ENCODE results near the gene HRH4.
A peak's percentile ranks its signal among the peaks of the same experiment; 100 is the strongest.

Gene HRH4

DNA sequence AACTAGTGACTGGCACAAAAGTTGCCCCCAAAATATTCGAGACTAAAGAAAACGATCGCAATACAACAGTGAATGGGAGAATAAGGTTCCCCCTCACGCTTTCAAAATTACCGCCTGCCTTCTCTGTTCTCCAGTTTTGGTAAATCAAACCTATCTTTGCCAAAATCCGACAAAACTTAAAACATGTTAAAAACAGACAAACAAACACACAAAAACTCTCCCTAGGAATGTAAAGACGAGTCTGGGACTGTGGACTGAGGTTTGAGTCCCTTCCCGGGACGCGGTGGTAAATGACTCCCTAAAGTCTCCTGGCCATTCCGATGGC lies 34.4 kb upstream of the HRH4 start:
- TF ChIP-seq, protein P1, sequence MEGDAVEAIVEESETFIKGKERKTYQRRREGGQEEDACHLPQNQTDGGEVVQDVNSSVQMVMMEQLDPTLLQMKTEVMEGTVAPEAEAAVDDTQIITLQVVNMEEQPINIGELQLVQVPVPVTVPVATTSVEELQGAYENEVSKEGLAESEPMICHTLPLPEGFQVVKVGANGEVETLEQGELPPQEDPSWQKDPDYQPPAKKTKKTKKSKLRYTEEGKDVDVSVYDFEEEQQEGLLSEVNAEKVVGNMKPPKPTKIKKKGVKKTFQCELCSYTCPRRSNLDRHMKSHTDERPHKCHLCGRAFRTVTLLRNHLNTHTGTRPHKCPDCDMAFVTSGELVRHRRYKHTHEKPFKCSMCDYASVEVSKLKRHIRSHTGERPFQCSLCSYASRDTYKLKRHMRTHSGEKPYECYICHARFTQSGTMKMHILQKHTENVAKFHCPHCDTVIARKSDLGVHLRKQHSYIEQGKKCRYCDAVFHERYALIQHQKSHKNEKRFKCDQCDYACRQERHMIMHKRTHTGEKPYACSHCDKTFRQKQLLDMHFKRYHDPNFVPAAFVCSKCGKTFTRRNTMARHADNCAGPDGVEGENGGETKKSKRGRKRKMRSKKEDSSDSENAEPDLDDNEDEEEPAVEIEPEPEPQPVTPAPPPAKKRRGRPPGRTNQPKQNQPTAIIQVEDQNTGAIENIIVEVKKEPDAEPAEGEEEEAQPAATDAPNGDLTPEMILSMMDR (IDR thresholded peaks at IDR 0.05; ENCODE audit: borderline replicate concordance, control extremely low read depth, extremely low read depth, insufficient read depth, missing control alignments), result no peak

DNA sequence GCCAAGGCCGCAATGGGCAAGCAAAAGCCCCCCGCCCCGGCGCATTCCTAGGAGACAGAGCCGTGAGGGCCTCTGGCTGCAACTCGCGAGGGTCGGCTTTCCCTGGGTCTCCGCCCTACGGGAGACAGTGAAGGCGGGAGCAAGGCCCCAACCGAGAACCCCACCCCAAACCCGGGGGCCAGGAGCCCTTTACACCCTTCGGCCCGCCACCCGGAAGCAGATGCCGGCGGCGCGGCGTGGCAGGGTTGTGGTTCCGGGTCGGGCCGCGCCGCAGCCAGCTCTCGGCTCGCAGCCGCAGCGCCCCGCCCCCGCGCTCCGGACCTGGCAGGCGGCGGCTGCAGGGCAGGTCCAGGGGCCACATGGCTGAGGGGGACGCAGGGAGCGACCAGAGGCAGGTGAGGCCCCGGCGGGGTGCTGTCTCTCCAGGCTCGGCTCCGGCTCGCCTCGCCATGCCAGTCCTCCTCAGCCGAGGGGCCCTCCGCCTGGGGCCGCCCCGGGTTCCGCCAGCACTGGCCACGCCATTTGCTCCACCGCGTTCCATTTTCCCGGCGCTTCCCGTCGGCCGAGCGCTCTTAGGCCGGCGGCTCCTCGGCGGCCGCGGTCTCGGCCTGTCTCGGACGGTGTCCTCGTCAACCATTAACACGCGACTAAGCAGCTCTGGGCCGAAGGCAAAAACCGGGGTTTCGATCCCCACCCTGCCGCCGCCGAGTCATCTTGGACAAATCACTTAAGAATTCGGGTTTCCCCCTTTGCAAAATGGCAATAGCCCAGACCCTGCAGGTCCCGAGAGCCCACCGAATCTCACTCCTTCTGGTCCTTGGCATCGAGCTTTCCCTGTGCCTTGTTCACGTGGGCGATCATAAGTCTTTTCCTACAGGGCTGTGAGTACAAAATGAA lies 33.8 kb upstream of the HRH4 start, which contains the start of gene IMPACT:
Gene IMPACT (plus strand): TSS at position 273 of the 897 bp plus-strand sequence. CDS start 87 bp downstream, at position 360.
- in situ Hi-C loops (cut with MboI; ENCODE audit: low sequenced_read_pairs, unreplicated experiment), result no loop called here
- DNase-seq (ENCODE audit: low spot score), result peak; percentile 83
- TF ChIP-seq, protein P1 (IDR thresholded peaks at IDR 0.05; ENCODE audit: borderline replicate concordance, control extremely low read depth, extremely low read depth, insufficient read depth, missing control alignments), result no peak

More for the DNA sequence above, 34.4 kb upstream of the HRH4 start:
- no peak for DNase-seq (ENCODE audit: low spot score)
- in situ Hi-C loops (cut with MboI; ENCODE audit: low sequenced_read_pairs, unreplicated experiment), result no loop called here

DNA sequence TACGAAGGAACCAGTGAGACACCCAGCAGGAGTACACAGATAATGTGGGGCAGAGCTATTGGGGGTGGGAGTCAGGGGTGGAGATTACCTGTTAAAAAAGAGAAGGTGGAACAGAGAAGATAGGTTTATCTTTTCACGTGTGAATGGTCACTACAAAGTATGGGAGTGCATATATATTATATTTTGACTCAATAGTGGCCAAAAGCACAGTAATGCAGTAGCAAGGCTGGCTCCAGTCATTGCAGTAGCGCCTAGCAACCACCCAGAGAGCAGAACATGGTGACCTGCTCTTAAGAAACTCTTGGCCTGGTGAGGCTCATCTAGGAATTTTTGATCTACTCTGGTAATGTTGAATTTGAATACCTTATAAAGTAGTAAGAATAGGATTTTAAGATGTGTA lies 33.0 kb upstream of the HRH4 start:
- TF ChIP-seq, protein P1 (IDR thresholded peaks at IDR 0.05; ENCODE audit: borderline replicate concordance, control extremely low read depth, extremely low read depth, insufficient read depth, missing control alignments), result no peak
- DNase-seq (ENCODE audit: low spot score), result no peak
- in situ Hi-C loops (cut with MboI; ENCODE audit: low sequenced_read_pairs, unreplicated experiment), result no loop called here

DNA sequence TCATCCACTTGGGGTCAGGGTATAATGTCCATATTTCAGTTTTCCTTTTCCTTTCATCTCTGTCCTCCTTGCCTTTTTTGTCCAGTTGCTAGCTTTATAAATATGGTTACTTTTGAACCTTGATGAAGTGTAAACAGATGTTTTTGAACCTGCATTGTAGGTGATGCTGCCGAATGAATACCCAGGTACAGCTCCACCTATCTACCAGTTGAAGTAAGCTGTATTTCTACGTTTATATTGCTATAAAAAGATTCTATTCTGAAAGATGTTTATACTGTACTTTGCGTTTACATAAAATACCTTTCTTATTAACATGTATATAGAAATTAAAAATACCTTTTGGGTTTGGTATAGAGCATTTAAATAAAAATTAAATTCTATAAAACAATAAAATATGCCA lies 31.7 kb upstream of the HRH4 start:
- TF ChIP-seq, protein P1 (IDR thresholded peaks at IDR 0.05; ENCODE audit: borderline replicate concordance, control extremely low read depth, extremely low read depth, insufficient read depth, missing control alignments), result no peak
- in situ Hi-C loops (cut with MboI; ENCODE audit: low sequenced_read_pairs, unreplicated experiment), result no loop called here
- DNase-seq (ENCODE audit: low spot score), result no peak

DNA sequence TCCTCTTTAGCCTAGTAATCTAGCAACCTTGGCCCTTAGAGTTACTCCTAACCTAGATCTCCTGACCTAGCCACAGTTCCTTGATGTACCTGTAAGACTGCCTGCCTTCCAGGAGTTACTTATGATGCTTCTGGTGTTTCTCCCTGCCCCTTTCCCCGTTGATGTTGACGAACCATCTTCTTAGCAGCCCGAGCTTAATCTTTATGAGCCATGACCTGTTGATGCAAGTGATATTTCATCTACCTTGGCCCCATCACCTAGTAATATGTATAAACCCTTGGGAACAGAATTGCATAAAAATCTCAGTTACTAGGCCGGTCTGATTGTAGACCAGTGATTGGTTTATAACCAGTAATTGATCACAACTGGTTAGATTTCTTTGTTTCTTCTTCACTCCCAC lies 31.2 kb upstream of the HRH4 start:
- no peak for DNase-seq (ENCODE audit: low spot score)
- TF ChIP-seq, protein P1 (IDR thresholded peaks at IDR 0.05; ENCODE audit: borderline replicate concordance, control extremely low read depth, extremely low read depth, insufficient read depth, missing control alignments), result no peak
- in situ Hi-C loops (cut with MboI; ENCODE audit: low sequenced_read_pairs, unreplicated experiment), result no loop called here

DNA sequence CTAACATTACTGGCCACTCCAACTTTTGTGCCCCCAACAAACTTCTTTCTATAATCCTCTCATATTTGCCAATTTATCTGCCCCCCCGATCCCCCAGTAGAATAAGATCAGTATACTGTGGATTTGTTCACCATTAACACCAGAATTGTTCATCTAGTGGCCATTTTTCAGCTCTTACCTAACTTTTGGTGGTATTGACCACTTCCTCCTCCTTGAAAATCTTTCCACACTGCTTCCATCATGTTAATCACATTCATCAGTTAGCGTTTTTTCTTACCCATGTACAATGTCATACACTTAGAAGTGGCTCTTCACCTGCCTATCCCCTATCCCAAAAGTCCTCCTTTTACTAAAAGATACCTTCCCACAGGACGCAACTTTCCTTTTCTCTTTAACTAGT lies 27.8 kb upstream of the HRH4 start:
- TF ChIP-seq, protein P1 (IDR thresholded peaks at IDR 0.05; ENCODE audit: borderline replicate concordance, control extremely low read depth, extremely low read depth, insufficient read depth, missing control alignments), result no peak
- no peak for DNase-seq (ENCODE audit: low spot score)
- in situ Hi-C loops (cut with MboI; ENCODE audit: low sequenced_read_pairs, unreplicated experiment), result no loop called here
